Ecto neural progenitor cell (in vitro differentiated cells): ENCODE results near the gene C13orf42.
"Not testable (repeated sequence)": the region's sequence is repeated elsewhere in the genome, so short reads cannot be mapped to it uniquely, and the experiment has no call there.

ENCODE experiments used
- DNase-seq: peaks from one replicate; pipeline ENCODE4 v3.0.0-alpha.2; 2018; ENCODE audit warnings: low spot score

C13orf42 gene

GRCh38 chr13:51120873-51121272, 9.8 kb upstream of the C13orf42 start:
- peak; percentile 45 for DNase-seq

- no peak for DNase-seq
Observed at GRCh38 chr13:51118809-51119431, 7.8 kb upstream of the C13orf42 start.

- DNase-seq: peak; percentile 22
Observed at GRCh38 chr13:51113969-51114368, 2.9 kb upstream of the C13orf42 start.

- DNase-seq: peak; percentile 32
Observed at GRCh38 chr13:51113186-51113881, 2.3 kb upstream of the C13orf42 start.

- DNase-seq: no peak
Observed at GRCh38 chr13:51112771-51113170, 1.7 kb upstream of the C13orf42 start.

GRCh38 chr13:51111997-51112396, 923 bp upstream of the C13orf42 start:
- no peak for DNase-seq

GRCh38 chr13:51107996-51108395, 3.1 kb downstream of the C13orf42 start:
- DNase-seq: no peak

GRCh38 chr13:51105046-51105445, 6.0 kb downstream of the C13orf42 start:
- DNase-seq: no peak

GRCh38 chr13:51101636-51102235, 9.3 kb downstream of the C13orf42 start:
- DNase-seq: no peak

GRCh38 chr13:51097353-51098043, 13.6 kb downstream of the C13orf42 start:
- DNase-seq: no peak

- DNase-seq: no peak
Observed at GRCh38 chr13:51096131-51096530, 14.9 kb downstream of the C13orf42 start.

GRCh38 chr13:51093574-51093973, 17.5 kb downstream of the C13orf42 start:
- DNase-seq: no peak

GRCh38 chr13:51091839-51092238, 19.2 kb downstream of the C13orf42 start:
- DNase-seq: no peak

GRCh38 chr13:51083706-51084105, 27.4 kb downstream of the C13orf42 start:
- DNase-seq: no peak

GRCh38 chr13:51080478-51081065, 30.5 kb downstream of the C13orf42 start:
- DNase-seq: not testable (repeated sequence)

GRCh38 chr13:51071493-51071892, 39.6 kb downstream of the C13orf42 start:
- DNase-seq: no peak

GRCh38 chr13:51070005-51070649, 40.9 kb downstream of the C13orf42 start:
- peak; percentile 86 for DNase-seq

- DNase-seq: no peak
Observed at GRCh38 chr13:51068501-51068900, 42.6 kb downstream of the C13orf42 start.

GRCh38 chr13:51067706-51068105, 43.4 kb downstream of the C13orf42 start:
- no peak for DNase-seq

GRCh38 chr13:51067210-51067701, 43.8 kb downstream of the C13orf42 start:
- DNase-seq: no peak

GRCh38 chr13:51066091-51066831, 44.8 kb downstream of the C13orf42 start:
- peak; percentile 39 for DNase-seq
